DND-41 (cell line): ENCODE measurements around the gene ADAMTSL5.

Experiments used
- ATAC-seq: fragments of 200-7000 bp; cut with Tn5 transposase; 3 replicates; pipeline ENCODE4 v1.9.1; 2021; ENCODE audit warnings: low read depth; ENCODE audit not compliant: insufficient read depth
- DNase-seq: peaks from one replicate; pipeline ENCODE4 v3.0.0-alpha.2; 2020
- H2AFZ ChIP-seq: 2 replicates; pipeline ENCODE4 v1.6.0; 2012; ENCODE audit warnings: low read depth, low read length
- H3K27ac ChIP-seq: 2 replicates; pipeline ENCODE4 v1.5.1; 2012; ENCODE audit warnings: low read length, inconsistent platforms
- H3K27me3 ChIP-seq: fragments of 200-600 bp; sonication (generic); 2 replicates; pipeline ENCODE4 v1.6.0; 2012; ENCODE audit warnings: low read length, mild to moderate bottlenecking, inconsistent platforms; ENCODE audit not compliant: insufficient read depth, poor library complexity
- H3K36me3 ChIP-seq: 2 replicates; pipeline ENCODE4 v1.5.1; 2012; ENCODE audit warnings: low read length, inconsistent platforms; ENCODE audit not compliant: insufficient read depth
- H3K4me1 ChIP-seq: 2 replicates; pipeline ENCODE4 v1.5.1; 2012; ENCODE audit warnings: mild to moderate bottlenecking, low read length; ENCODE audit not compliant: insufficient read depth
- H3K4me2 ChIP-seq: 2 replicates; pipeline ENCODE4 v1.6.0; 2012; ENCODE audit warnings: mild to moderate bottlenecking, moderate library complexity, low read length, inconsistent platforms; ENCODE audit not compliant: insufficient read depth
- H3K4me3 ChIP-seq, 2 experiments: fragments of 200-600 bp in 1 of 2; shearing (Covaris generic) in 1 of 2; 2 replicates each; pipeline ENCODE4 v1.5.1; 2012 to 2016; ENCODE audit warnings: inconsistent platforms in 2 of 2, low read length in 2 of 2, mild to moderate bottlenecking in 2 of 2, low read depth in 1 of 2, moderate library complexity in 1 of 2
- H3K79me2 ChIP-seq: 2 replicates; pipeline ENCODE4 v1.6.0; 2012; ENCODE audit warnings: low read length, inconsistent platforms; ENCODE audit not compliant: insufficient read depth
- H3K9ac ChIP-seq: 2 replicates; pipeline ENCODE4 v1.6.0; 2012; ENCODE audit warnings: low read depth, mild to moderate bottlenecking, inconsistent platforms, low read length, moderate library complexity
- H3K9me3 ChIP-seq: 2 replicates; pipeline ENCODE4 v1.5.1; 2012; ENCODE audit warnings: low read length, moderate library complexity, mild to moderate bottlenecking, inconsistent platforms; ENCODE audit not compliant: insufficient read depth, severe bottlenecking
- H4K20me1 ChIP-seq: 2 replicates; pipeline ENCODE4 v1.6.0; 2012; ENCODE audit warnings: low read length; ENCODE audit not compliant: insufficient read depth
- EZH2 ChIP-seq: IDR thresholded peaks from 3 replicates; pipeline ENCODE4 v1.6.1; 2012; ENCODE audit warnings: borderline replicate concordance, low read depth, mild to moderate bottlenecking, moderate library complexity, low read length, inconsistent platforms; ENCODE audit not compliant: severe bottlenecking
- TF ChIP-seq, protein P1 (sequence below): IDR thresholded peaks from 2 replicates; pipeline ENCODE4 v1.5.1; 2012; ENCODE audit warnings: borderline replicate concordance, low read length, moderate library complexity, mild to moderate bottlenecking; ENCODE audit not compliant: poor library complexity, severe bottlenecking; ENCODE audit errors: extremely low read depth

Gene ADAMTSL5

DNA sequence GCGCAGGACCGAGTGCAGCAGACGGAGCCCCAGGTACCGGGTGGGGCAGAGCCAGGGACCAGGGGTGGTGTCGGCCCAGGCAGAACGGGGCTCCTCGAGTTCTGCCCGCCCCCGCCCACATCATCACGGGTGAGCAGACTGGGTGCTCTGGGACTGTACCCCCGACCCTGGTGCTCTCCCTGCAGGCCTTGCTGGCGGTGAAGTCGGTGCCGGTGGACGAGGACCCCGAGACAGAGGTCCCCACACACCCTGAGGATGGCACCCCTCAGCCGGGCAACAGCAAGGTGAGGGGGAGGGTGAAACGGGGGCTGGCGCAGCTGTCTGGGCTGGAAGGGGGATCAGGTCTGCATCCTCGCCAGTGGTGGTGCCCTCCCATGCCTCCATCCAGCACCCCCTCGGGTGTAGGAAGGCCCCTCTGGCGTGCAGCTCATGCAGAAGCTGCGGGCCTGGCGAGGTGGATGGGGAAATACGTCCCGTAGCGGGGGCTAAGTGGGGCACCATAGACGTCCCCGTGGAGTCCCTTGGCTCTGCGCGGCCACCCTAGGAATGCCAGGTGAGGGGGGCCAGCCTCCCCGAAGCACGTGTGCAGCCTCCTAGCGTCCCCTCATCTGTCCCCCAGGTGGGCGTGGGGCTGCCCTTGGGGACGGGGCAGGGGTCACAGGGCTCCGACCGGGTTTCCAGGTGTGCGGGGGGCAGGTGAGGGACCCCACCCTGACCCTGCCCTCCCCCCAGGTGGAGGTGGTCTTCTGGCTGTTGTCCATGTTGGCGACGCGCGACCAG lies 56.5 kb downstream of the ADAMTSL5 start:
- Histone ChIP-seq H3K27me3 (no peaks in the 10 kb centered on the region), H3K9ac (no peak overlapping the region), H3K27ac (no peak overlapping the region), H3K4me1 (peaks cover 15% of the 10 kb centered on the region), H3K79me2 (no peaks in the 10 kb centered on the region), H2AFZ (no peak overlapping the region), H3K4me2 (peak overlapping the region; percentile 41; the same call in 1 of the 2 replicates), H4K20me1 (peaks cover 34% of the 10 kb centered on the region), H3K9me3 (no peaks in the 10 kb centered on the region), H3K36me3 (peaks cover 13% of the 10 kb centered on the region), H3K4me3 (no peak overlapping the region)
- DNase-seq: no peak
- TF ChIP-seq, protein P1, sequence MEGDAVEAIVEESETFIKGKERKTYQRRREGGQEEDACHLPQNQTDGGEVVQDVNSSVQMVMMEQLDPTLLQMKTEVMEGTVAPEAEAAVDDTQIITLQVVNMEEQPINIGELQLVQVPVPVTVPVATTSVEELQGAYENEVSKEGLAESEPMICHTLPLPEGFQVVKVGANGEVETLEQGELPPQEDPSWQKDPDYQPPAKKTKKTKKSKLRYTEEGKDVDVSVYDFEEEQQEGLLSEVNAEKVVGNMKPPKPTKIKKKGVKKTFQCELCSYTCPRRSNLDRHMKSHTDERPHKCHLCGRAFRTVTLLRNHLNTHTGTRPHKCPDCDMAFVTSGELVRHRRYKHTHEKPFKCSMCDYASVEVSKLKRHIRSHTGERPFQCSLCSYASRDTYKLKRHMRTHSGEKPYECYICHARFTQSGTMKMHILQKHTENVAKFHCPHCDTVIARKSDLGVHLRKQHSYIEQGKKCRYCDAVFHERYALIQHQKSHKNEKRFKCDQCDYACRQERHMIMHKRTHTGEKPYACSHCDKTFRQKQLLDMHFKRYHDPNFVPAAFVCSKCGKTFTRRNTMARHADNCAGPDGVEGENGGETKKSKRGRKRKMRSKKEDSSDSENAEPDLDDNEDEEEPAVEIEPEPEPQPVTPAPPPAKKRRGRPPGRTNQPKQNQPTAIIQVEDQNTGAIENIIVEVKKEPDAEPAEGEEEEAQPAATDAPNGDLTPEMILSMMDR: no peak
- no peak for TF ChIP-seq EZH2
- ATAC-seq: no peak

DNA sequence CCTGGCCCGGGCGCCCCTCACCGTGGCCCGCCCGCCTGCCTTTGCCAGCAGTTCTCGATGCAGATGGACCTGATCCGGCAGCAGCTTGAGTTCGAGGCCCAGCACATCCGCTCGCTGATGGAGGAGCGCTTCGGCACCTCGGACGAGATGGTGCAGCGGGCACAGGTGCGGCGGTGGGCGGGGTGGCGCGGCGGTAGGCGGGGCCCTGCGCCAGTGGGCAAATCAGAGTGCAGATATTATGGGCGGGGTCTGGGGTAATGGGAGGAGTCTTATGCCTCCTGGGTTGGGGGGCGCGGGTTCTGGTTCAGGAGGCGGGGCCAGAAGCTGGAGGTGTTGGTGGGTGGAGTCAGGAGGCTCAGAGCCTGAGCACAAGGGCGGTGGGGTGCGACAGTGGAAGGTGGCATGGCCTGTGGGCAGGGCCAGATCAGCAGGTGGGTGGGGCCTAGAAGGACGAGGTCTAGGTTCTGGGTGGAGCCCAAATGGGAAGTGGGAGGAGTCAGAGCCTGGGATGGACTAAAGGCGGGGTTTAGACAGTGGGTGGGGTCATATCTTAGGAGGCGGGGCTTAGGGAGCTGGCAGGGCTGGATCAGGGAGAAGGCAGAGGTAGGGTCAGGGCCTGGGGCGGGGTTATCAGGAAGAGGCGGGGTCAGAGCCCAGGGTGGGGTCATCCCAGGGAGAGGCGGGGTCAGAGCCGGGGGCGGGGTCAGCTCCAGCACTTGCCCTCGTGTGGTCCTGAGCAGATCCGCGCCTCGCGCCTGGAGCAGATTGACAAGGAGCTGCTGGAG lies 57.3 kb downstream of the ADAMTSL5 start:
- Histone ChIP-seq H3K9me3 (no peaks in the 10 kb centered on the region), H3K4me1 (peaks cover 15% of the 10 kb centered on the region), H3K79me2 (no peaks in the 10 kb centered on the region), H2AFZ (no peak overlapping the region), H3K9ac (no peak overlapping the region), H3K4me3 (no peak overlapping the region), H3K4me2 (peak overlapping the region; percentile 41), H4K20me1 (peaks cover 41% of the 10 kb centered on the region), H3K27ac (no peak overlapping the region), H3K36me3 (peaks cover 6% of the 10 kb centered on the region), H3K27me3 (peaks cover 7% of the 10 kb centered on the region)
- DNase-seq: peak; percentile 76
- peak; percentile 70 for ATAC-seq
- TF ChIP-seq, protein P1: no peak
- no peak for TF ChIP-seq EZH2
